Neuron (in vitro differentiated cells): Measurements from ENCODE around the gene GNA14.

Experiments
- H2AFZ ChIP-seq: one replicate; pipeline ENCODE4 v1.6.1; 2013; ENCODE audit warnings: low read depth, mild to moderate bottlenecking, inconsistent platforms, low read length, moderate library complexity
- H3K27me3 ChIP-seq: one replicate; pipeline ENCODE4 v1.6.1; 2013; ENCODE audit warnings: low read length; ENCODE audit not compliant: insufficient read depth
- H3K36me3 ChIP-seq: one replicate; pipeline ENCODE4 v1.6.1; 2013; ENCODE audit warnings: low read length; ENCODE audit not compliant: insufficient read depth
- H3K4me1 ChIP-seq: one replicate; pipeline ENCODE4 v1.6.1; 2013; ENCODE audit warnings: low read length; ENCODE audit not compliant: insufficient read depth
- H3K4me3 ChIP-seq: 2 replicates; pipeline ENCODE4 v1.5.1; 2013; ENCODE audit warnings: mild to moderate bottlenecking, low read length, moderate library complexity
- H3K9me3 ChIP-seq: one replicate; pipeline ENCODE4 v1.6.1; 2013; ENCODE audit warnings: low read length

The GNA14 gene

DNA sequence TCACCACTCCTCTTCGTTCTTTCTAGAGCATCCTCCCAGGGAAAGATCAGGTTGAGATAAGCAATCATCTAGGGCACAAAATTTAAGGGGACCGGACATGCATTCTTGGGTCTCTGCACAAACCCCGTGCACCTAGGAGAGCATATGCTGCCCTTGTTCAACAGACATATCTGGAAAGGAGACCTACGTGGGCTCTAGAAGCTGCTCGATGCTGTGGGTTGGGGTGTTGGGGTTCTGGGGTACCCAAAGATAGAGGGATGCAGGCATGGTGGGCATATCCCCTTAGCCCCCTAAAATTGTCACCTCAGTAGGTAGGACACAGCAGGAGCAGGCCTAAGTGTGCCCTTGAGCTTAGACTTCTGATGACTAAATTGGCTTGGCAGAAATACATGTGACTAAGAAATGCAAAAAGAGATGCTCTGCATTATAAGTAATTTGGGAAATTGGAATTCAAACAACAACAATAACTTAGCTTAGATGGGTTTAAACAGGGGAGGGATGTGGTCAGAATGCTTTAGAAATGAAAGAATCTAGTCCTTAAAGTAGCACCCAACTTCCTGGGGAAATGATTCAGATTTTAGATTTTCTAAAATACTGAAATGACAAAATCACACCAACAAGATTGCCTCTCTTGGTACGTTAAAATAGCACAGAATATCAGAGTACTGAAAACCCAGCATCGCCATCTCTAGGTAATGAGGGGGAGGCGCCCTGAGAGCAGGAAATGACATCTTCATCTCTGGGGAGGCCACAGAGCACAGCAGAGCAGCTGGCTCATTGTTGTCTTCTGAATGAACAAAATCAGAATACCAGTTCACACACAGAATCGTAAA is 172.3 kb downstream of the GNA14 start:
- Histone ChIP-seq H2AFZ (peak overlapping the region; percentile 65), H3K9me3 (peaks cover 2% of the 10 kb centered on the region), H3K4me1 (peaks cover 3% of the 10 kb centered on the region), H3K27me3 (no peaks in the 10 kb centered on the region), H3K36me3 (no peaks in the 10 kb centered on the region), H3K4me3 (no peak overlapping the region)

DNA sequence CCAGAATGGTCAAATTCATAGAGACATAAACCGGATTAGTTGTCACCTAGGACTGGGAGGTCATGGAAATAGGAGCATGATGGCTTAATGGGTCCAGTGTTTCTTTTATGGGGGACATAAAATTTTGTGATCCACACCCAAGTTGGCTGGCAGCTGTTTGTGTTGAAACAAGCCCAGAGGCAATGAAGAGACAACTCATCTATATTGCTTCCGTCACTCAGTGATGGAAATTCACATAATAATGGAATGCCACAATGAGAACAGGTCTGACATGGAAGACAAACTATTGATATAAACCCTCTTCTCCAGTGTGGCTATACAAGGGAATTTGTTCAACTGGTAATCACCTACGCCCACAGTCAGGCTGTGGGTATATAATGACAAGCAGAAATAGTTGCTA is 173.2 kb downstream of the GNA14 start:
- peaks cover 3% of the 10 kb centered on the region for H3K4me1 ChIP-seq
- no peak overlapping the region for H3K4me3 ChIP-seq
- no peaks in the 10 kb centered on the region for H3K27me3 ChIP-seq
- H2AFZ ChIP-seq, result no peak overlapping the region
- H3K36me3 ChIP-seq, result no peaks in the 10 kb centered on the region
- H3K9me3 ChIP-seq, result peaks cover 2% of the 10 kb centered on the region

DNA sequence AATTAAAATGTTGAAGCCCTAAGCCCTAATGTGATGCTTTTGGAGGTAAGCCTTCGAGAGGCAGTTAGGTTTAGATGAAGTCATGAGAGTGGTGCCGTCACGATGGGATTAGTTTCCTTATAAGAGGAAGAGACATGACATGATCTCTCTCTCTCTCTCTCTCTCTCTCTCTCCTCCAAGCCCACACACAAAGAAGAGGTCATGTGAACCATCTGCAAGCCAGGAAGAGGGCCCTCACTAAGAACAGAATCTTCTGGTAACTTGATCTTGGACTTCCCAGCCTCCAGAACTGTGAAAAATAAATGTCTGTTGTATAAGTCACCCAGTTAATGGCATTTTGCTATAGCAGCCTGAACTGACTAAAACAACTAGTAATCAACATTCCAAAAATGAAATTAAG is 175.5 kb downstream of the GNA14 start:
- H3K9me3 ChIP-seq, result peaks cover 2% of the 10 kb centered on the region
- H3K4me1 ChIP-seq, result peaks cover 3% of the 10 kb centered on the region
- no peak overlapping the region for H3K4me3 ChIP-seq
- H3K36me3 ChIP-seq, result no peaks in the 10 kb centered on the region
- H2AFZ ChIP-seq, result no peak overlapping the region
- H3K27me3 ChIP-seq, result no peaks in the 10 kb centered on the region

DNA sequence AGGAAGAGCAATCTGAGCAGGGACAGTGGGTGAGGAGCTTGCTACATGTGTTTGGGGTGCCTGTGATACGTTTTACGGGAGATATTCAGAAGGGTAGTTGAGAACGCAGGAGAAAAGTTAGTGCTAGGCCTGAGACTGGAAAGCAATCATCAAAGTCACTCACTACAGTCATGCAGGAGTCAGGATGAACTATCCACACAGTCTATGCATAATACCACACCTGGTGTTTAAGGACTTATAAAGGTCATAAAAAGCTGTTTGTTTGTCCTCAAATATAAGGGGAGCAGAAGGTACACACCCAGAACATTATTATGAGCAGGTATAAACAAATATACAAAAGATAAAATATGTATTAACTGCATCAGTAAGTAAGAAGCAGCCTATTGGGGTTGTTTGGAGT is 176.6 kb downstream of the GNA14 start:
- Histone ChIP-seq H3K4me3 (no peak overlapping the region), H2AFZ (no peak overlapping the region), H3K27me3 (no peaks in the 10 kb centered on the region), H3K36me3 (no peaks in the 10 kb centered on the region), H3K4me1 (no peaks in the 10 kb centered on the region), H3K9me3 (peaks cover 2% of the 10 kb centered on the region)

- no peaks in the 10 kb centered on the region for H3K36me3 ChIP-seq
- no peak overlapping the region for H2AFZ ChIP-seq
- peaks cover 2% of the 10 kb centered on the region for H3K9me3 ChIP-seq
- H3K27me3 ChIP-seq, result no peaks in the 10 kb centered on the region
- H3K4me3 ChIP-seq, result no peak overlapping the region
- H3K4me1 ChIP-seq, result no peaks in the 10 kb centered on the region
Observed at GRCh38 chr9:77469515-77470231, 178.4 kb downstream of the GNA14 start.

DNA sequence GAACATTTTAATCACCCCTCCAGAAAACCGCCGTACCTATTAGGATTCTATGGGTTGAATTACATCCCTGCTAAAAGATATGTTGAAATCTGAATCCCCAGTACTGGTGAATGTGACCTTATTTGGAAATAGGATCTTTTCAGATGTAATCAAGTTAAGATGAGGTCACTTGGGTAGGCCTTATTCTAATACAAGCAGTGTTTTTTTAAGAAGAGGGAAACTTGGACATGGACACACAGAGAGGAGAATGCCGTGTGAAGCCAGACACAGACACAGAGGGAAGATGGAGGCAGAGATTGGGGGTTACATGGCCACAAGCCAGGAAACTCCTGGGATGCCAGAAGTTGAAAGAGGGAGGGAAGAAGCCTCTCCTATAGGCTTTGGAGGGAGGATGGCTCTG is 183.5 kb downstream of the GNA14 start:
- Histone ChIP-seq H3K4me3 (no peak overlapping the region), H3K27me3 (no peaks in the 10 kb centered on the region), H3K36me3 (no peaks in the 10 kb centered on the region), H2AFZ (no peak overlapping the region), H3K4me1 (no peaks in the 10 kb centered on the region), H3K9me3 (no peaks in the 10 kb centered on the region)

DNA sequence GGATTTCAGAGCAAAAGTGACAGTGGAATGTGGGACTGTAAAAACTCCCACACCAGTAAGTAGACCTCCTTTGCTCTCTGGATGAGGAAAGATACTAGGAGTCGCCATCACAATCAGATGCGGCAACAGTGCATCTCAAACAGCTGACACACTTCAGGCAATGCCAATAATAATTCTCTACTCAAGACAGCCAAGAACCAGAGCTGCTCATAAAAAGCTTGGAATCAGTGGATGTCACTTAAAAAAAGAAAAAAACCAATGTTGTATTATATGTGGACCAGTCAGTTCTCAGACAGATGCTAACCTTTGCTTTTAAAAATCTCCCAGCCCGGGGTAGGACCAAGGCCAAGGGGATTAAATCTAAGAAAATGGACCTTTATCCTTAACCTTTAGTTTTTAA is 185.0 kb downstream of the GNA14 start:
- Histone ChIP-seq H3K27me3 (no peaks in the 10 kb centered on the region), H3K4me3 (no peak overlapping the region), H3K4me1 (no peaks in the 10 kb centered on the region), H3K9me3 (no peaks in the 10 kb centered on the region), H2AFZ (no peak overlapping the region), H3K36me3 (no peaks in the 10 kb centered on the region)

DNA sequence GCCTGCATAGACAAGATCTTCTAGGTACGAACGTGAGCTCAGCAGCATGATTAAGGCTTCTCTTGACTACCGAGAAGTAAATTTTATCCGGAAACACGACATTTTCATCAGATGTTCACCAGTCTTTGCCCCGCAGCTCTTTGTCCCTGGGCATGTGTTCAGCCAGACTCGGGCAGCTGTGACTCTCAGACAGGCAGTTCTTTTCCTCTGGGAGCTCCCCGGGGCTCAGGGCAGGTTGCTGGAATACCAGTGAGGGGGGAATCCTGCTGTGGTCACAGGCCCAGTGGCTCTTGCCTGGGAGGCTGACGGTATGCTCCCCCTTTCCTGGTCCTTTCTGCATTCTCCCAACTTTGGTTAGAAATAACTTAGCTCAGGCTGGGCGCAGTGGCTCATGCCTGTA is 186.1 kb downstream of the GNA14 start:
- Histone ChIP-seq H2AFZ (no peak overlapping the region), H3K9me3 (no peaks in the 10 kb centered on the region), H3K27me3 (no peaks in the 10 kb centered on the region), H3K36me3 (no peaks in the 10 kb centered on the region), H3K4me1 (no peaks in the 10 kb centered on the region), H3K4me3 (no peak overlapping the region)

DNA sequence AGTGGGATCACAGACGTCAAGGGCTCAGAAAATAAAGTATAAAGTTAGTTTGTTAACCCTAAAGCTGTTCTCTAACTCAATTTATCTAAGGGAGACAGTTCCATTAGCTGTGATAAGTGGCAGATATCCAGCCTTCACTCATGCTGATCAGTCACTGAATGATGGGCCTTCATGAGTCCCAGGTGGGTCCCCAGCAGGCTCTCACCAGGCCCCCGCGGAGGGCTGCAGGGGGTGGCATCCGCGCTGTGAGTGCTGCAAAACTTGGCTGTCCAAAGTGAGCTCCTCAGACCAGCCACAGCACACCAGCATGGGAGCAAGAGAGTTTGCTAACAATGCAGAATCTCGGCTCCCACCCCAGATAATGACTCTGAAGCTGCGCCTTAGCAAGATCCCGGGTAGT is 187.2 kb downstream of the GNA14 start:
- H3K36me3 ChIP-seq, result no peaks in the 10 kb centered on the region
- no peaks in the 10 kb centered on the region for H3K27me3 ChIP-seq
- H3K4me3 ChIP-seq, result no peak overlapping the region
- H2AFZ ChIP-seq, result no peak overlapping the region
- H3K4me1 ChIP-seq, result no peaks in the 10 kb centered on the region
- H3K9me3 ChIP-seq, result no peaks in the 10 kb centered on the region

DNA sequence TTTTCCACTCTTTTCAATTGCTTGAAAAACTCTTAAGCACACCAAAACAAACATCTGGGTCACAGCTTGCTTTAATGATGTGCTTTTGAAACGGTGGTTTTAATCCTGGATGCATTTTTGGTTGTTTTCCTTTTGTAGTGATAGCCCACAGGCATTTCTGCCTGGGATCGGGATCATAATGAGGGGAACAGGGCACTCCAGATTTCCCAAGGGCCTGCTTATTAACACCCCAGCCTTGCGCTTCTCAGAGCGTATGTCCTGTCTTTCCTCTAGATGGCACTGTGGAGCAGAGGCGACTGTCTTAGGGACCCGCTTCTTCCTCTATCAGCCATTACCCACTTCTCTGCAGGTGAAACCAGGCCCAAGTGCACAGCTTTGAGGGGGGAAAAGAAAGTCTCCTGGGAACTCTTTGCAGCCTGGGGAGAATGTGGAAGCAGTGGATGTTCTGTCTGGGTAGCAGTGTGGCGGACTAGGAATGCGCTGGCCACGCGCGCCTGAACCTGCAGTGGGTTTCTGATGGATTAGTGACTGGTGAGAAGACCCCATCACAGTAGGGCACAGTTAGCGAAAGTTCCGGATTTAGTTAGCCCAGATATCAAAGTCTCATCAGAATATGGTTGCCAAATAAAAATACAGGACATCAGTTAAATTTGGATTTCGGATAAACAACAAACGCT is 190.1 kb downstream of the GNA14 start:
- Histone ChIP-seq H3K27me3 (no peaks in the 10 kb centered on the region), H3K36me3 (no peaks in the 10 kb centered on the region), H3K9me3 (no peaks in the 10 kb centered on the region), H2AFZ (no peak overlapping the region), H3K4me3 (no peak overlapping the region), H3K4me1 (no peaks in the 10 kb centered on the region)

DNA sequence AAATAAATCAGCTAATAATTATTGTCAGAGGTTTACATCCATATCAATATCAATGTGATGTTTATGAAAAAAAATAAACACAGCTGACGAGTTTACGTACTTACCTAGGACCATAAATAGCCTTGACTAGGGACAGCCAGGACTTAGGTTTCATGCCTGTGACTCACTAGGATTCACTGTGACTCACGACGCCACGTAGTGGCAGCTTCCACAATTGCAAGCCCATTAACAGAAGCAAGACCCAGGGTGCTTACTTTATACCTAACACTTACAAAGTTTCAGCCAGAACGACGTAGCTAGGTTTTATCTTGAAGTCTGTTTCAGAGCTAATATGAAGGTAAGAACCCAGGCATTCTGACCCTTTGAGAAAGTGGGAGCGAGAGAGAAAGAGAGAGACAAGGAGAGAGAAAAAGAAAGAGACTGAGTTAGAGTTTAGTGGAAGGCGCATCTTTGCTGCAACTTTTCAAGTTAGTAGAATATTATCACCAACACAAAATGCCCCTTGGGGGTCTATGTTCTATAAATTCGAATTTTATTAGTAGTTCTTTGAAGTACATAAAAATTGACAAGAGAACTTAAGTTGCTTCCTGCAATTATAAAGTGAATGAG is 191.2 kb downstream of the GNA14 start:
- Histone ChIP-seq H2AFZ (no peak overlapping the region), H3K4me1 (no peaks in the 10 kb centered on the region), H3K36me3 (no peaks in the 10 kb centered on the region)

GRCh38 chr9:77455312-77455927 is 192.7 kb downstream of the GNA14 start:
- Histone ChIP-seq H3K4me1 (no peaks in the 10 kb centered on the region), H3K4me3 (no peak overlapping the region), H3K27me3 (no peaks in the 10 kb centered on the region), H3K9me3 (no peaks in the 10 kb centered on the region), H3K36me3 (no peaks in the 10 kb centered on the region), H2AFZ (no peak overlapping the region)

More for the DNA sequence above, 191.2 kb downstream of the GNA14 start:
- Histone ChIP-seq H3K27me3 (no peaks in the 10 kb centered on the region), H3K9me3 (no peaks in the 10 kb centered on the region), H3K4me3 (no peak overlapping the region)
